ENCODE measurements around the gene YJEFN3. TPM values are rescaled to one million over a fixed set of nuclear protein-coding genes. Genes with fewer than 3 reads are reported as not detected.

The YJEFN3 gene
- total RNA-seq, 1 experiment from 2014 or later: 11.1 TPM

DNA sequence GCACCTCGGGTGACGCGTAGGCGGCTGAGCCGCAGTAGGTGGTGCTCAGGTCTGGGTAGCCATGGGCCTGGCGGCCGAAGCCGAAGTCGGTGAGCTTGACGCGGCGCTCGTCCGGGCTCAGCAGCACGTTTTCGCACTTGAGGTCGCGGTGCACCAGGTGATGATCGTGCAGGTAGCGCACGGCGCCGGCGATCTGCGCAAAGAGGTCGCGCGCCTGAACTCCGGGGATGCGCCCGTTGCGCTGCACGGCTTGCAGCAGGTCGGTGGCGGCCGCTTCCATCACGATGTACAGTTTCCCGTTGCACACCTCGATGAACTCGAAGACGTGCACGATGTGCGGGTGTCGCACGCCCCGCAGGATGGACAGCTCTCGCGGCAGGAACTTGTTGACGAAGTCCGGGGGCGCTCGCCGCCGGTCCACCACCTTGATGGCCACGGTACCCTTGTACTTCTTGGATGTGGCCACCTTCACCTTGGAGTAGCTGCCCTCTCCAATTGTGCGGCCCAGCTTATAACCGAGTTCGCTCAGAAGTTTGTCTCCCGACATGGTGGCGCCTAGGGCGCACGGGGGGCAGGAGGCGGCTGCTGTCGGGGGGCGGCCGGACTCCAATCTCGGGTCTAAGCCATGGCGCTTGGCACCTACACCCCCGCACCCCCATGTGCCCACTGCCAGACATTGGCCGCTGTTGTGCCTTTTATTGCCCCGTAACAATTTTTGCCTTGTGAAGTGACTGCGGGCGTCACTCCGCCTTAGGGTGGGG lies 13.7 kb upstream of the YJEFN3 start, which contains the start of gene TSSK6:
Gene TSSK6 (minus strand): TSS at position 668 of the 761 bp plus-strand sequence. CDS start 121 bp downstream, at position 547.
- ChIA-PET POLR2A (interaction anchor here (0.5 to 1.3 kb wide), 5 partner anchors 17 to 1501 kb away, joined by 3 to 5 read pairs (median 3); no protein-coding TSS in a partner anchor), CTCF (interaction anchor here (0.5 to 2.5 kb wide), 9 partner anchors 17 to 150 kb away, joined by 3 to 18 read pairs (median 5); partner anchors contain the start of gene GMIP)
- Mint-ChIP-seq H3K27me3 (ENCODE audit: low read depth) (no peaks in the 10 kb centered on the region), H3K9me3 (no peaks in the 10 kb centered on the region), H3K4me3 (peak within 1 kb of the TSS; percentile 90), H3K4me1 (peaks cover 10% of the 10 kb centered on the region; the same call in 1 of the 2 replicates), H3K27ac (peak within 1 kb of the TSS; percentile 88), H3K36me3 (peaks cover 11% of the 10 kb centered on the region)
- ATAC-seq (no peak), DNase-seq (ENCODE audit: low spot score) (no peak)
- TF ChIP-seq, protein P1, sequence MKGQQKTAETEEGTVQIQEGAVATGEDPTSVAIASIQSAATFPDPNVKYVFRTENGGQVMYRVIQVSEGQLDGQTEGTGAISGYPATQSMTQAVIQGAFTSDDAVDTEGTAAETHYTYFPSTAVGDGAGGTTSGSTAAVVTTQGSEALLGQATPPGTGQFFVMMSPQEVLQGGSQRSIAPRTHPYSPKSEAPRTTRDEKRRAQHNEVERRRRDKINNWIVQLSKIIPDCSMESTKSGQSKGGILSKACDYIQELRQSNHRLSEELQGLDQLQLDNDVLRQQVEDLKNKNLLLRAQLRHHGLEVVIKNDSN (CRISPR knock-in tag; IDR thresholded peaks at IDR 0.05): no peak
- no peak for TF ChIP-seq TP53 (CRISPR knock-in tag; IDR thresholded peaks at IDR 0.05)
- TF ChIP-seq FOXK1 (CRISPR knock-in tag; IDR thresholded peaks at IDR 0.05): no peak
- TF ChIP-seq, protein P2, sequence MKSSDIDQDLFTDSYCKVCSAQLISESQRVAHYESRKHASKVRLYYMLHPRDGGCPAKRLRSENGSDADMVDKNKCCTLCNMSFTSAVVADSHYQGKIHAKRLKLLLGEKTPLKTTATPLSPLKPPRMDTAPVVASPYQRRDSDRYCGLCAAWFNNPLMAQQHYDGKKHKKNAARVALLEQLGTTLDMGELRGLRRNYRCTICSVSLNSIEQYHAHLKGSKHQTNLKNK (CRISPR knock-in tag; IDR thresholded peaks at IDR 0.05): no peak
- TF ChIP-seq ZNF671 (CRISPR knock-in tag; IDR thresholded peaks at IDR 0.05): no peak
- TF ChIP-seq, protein P3, sequence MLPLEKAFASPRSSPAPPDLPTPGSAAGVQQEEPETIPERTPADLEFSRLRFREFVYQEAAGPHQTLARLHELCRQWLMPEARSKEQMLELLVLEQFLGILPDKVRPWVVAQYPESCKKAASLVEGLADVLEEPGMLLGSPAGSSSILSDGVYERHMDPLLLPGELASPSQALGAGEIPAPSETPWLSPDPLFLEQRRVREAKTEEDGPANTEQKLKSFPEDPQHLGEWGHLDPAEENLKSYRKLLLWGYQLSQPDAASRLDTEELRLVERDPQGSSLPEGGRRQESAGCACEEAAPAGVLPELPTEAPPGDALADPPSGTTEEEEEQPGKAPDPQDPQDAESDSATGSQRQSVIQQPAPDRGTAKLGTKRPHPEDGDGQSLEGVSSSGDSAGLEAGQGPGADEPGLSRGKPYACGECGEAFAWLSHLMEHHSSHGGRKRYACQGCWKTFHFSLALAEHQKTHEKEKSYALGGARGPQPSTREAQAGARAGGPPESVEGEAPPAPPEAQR (CRISPR knock-in tag; IDR thresholded peaks at IDR 0.05): no peak
- no peak for TF ChIP-seq ZNF396 (CRISPR knock-in tag; IDR thresholded peaks at IDR 0.05; ENCODE audit: borderline replicate concordance)
- TF ChIP-seq CBFB (CRISPR knock-in tag; IDR thresholded peaks at IDR 0.05; ENCODE audit: low read depth): no peak
- TF ChIP-seq GTF2I (CRISPR knock-in tag; conservative IDR thresholded peaks at IDR 0.05): no peak
- TF ChIP-seq CREB1 (CRISPR knock-in tag; IDR thresholded peaks at IDR 0.05): no peak
- TF ChIP-seq, protein P4, sequence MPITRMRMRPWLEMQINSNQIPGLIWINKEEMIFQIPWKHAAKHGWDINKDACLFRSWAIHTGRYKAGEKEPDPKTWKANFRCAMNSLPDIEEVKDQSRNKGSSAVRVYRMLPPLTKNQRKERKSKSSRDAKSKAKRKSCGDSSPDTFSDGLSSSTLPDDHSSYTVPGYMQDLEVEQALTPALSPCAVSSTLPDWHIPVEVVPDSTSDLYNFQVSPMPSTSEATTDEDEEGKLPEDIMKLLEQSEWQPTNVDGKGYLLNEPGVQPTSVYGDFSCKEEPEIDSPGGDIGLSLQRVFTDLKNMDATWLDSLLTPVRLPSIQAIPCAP (CRISPR knock-in tag; IDR thresholded peaks at IDR 0.05): no peak
- no peak for TF ChIP-seq NFYB (CRISPR knock-in tag; conservative IDR thresholded peaks at IDR 0.05; ENCODE audit: low read depth)
- no peak for TF ChIP-seq HMGA2 (CRISPR knock-in tag; IDR thresholded peaks at IDR 0.05)
- no peak for TF ChIP-seq ZNF317 (CRISPR knock-in tag; IDR thresholded peaks at IDR 0.05; ENCODE audit: borderline replicate concordance, low read depth)
- no peak for TF ChIP-seq SMAD4 (CRISPR knock-in tag; IDR thresholded peaks at IDR 0.05)

DNA sequence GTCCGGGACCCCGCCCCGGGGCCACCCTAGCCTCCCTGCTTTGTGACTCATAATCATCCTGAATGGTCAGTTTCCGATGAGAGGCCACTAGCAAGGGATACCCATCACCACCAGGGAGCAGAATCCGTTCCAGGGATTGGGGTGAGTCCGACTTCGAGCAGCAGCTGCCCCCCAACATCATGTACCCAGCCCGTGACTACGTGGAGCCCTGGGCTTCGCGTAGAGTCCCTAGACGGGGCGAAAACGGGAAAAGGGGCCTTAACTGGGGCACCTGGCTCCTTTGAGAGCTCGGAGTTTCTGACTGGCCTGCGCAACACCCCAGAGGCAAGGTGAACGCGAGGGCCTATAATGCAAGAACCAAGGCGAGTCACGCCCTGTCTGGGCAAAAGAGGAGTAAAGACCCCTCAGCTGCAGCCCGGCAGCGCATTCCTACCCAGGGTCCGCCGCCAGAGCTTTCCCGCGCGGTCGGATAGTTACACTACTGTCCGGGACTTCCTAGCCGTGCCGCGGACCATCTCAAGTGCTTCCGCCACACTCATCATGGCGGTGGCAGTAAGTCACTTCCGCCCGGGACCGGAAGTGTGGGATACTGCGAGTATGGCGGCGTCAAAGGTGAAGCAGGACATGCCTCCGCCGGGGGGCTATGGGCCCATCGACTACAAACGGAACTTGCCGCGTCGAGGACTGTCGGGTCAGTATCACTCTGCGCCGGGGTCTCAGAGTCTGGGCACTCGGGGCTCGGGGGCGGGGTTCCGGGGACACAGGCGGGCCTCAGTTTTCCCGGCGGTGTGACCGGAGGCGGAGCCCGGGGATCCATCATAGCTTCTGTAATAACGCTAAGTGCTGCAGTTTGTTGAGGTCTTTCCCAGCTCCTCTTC lies 12.8 kb upstream of the YJEFN3 start, which contains the start of gene NDUFA13:
Gene NDUFA13 (plus strand): TSS at position 584 of the 878 bp plus-strand sequence. CDS start 14 bp downstream, at position 598.
- Mint-ChIP-seq H3K9me3 (no peaks in the 10 kb centered on the region), H3K27me3 (ENCODE audit: low read depth) (no peaks in the 10 kb centered on the region), H3K4me1 (peaks cover 5% of the 10 kb centered on the region; the same call in 1 of the 2 replicates), H3K27ac (peak within 1 kb of the TSS; percentile 88), H3K4me3 (peak within 1 kb of the TSS; percentile 90), H3K36me3 (peaks cover 17% of the 10 kb centered on the region)
- ChIA-PET CTCF (interaction anchor here (0.5 to 2.5 kb wide), 11 partner anchors 15 to 395 kb away, joined by 3 to 18 read pairs (median 5); partner anchors contain the start of gene GMIP), POLR2A (interaction anchor here (0.5 to 1.3 kb wide), 5 partner anchors 17 to 1502 kb away, joined by 3 to 5 read pairs (median 3); no protein-coding TSS in a partner anchor)
- DNase-seq (ENCODE audit: low spot score) (peak; percentile 95), ATAC-seq (peak; percentile 84)
- peak; percentile 79; the same call in 1 of the 2 replicates for TF ChIP-seq TEAD1 (CRISPR knock-in tag; IDR thresholded peaks at IDR 0.05)
- peak; percentile 75; the same call in 1 of the 2 replicates for TF ChIP-seq SP1 (CRISPR knock-in tag; conservative IDR thresholded peaks at IDR 0.05)
- TF ChIP-seq, protein P5, sequence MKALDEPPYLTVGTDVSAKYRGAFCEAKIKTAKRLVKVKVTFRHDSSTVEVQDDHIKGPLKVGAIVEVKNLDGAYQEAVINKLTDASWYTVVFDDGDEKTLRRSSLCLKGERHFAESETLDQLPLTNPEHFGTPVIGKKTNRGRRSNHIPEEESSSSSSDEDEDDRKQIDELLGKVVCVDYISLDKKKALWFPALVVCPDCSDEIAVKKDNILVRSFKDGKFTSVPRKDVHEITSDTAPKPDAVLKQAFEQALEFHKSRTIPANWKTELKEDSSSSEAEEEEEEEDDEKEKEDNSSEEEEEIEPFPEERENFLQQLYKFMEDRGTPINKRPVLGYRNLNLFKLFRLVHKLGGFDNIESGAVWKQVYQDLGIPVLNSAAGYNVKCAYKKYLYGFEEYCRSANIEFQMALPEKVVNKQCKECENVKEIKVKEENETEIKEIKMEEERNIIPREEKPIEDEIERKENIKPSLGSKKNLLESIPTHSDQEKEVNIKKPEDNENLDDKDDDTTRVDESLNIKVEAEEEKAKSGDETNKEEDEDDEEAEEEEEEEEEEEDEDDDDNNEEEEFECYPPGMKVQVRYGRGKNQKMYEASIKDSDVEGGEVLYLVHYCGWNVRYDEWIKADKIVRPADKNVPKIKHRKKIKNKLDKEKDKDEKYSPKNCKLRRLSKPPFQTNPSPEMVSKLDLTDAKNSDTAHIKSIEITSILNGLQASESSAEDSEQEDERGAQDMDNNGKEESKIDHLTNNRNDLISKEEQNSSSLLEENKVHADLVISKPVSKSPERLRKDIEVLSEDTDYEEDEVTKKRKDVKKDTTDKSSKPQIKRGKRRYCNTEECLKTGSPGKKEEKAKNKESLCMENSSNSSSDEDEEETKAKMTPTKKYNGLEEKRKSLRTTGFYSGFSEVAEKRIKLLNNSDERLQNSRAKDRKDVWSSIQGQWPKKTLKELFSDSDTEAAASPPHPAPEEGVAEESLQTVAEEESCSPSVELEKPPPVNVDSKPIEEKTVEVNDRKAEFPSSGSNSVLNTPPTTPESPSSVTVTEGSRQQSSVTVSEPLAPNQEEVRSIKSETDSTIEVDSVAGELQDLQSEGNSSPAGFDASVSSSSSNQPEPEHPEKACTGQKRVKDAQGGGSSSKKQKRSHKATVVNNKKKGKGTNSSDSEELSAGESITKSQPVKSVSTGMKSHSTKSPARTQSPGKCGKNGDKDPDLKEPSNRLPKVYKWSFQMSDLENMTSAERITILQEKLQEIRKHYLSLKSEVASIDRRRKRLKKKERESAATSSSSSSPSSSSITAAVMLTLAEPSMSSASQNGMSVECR (CRISPR knock-in tag; IDR thresholded peaks at IDR 0.05; ENCODE audit: borderline replicate concordance): peak; percentile 44; the same call in 1 of the 2 replicates
- TF ChIP-seq, protein P1 (CRISPR knock-in tag; IDR thresholded peaks at IDR 0.05): peak; percentile 59
- TF ChIP-seq PRRX2 (CRISPR knock-in tag; IDR thresholded peaks at IDR 0.05): no peak
